HepG2 (cell line): Measurements from ENCODE around the gene GMFB. TPM values are rescaled to one million over a fixed set of nuclear protein-coding genes. Genes with fewer than 3 reads are reported as not detected.

Experiments
- HMGXB3 ChIP-seq: sonication (generic); formaldehyde crosslinking; IDR thresholded peaks from 2 replicates; pipeline ENCODE4 v1.4.0; 2020; ENCODE audit warnings: missing genetic modification reagents, borderline replicate concordance
- PBX3 ChIP-seq: sonication (generic); formaldehyde crosslinking; IDR thresholded peaks from 2 replicates; pipeline ENCODE4 v1.8.1; 2023; ENCODE audit warnings: missing genetic modification reagents, inconsistent platforms, borderline replicate concordance
- PRDM15 ChIP-seq: sonication (generic); formaldehyde crosslinking; IDR thresholded peaks from 2 replicates; pipeline ENCODE4 v1.4.0; 2020; ENCODE audit warnings: missing genetic modification reagents
- RFXANK ChIP-seq: IDR thresholded peaks from 2 replicates; pipeline ENCODE4 v1.6.1; 2016
- RNF2 ChIP-seq: fragments of 450-650 bp; conservative IDR thresholded peaks from 2 replicates; pipeline ENCODE4 v1.6.1; 2016; ENCODE audit warnings: low read depth
- SIX4 ChIP-seq: sonication (generic); formaldehyde crosslinking; IDR thresholded peaks from 2 replicates; pipeline ENCODE4 v1.4.0; 2020; ENCODE audit warnings: missing genetic modification reagents
- SOX13 ChIP-seq, 3 experiments: fragments of 450-650 bp in 1 of 3; sonication (generic) in 1 of 3; formaldehyde crosslinking in 1 of 3; IDR thresholded peaks in 2 of 3; conservative IDR thresholded peaks in 1 of 3; 2 replicates each; pipeline versions ENCODE4 v1.5.0 to v1.6.1; 2016 to 2020; ENCODE audit warnings: antibody characterized with exemption in 1 of 3, mild to moderate bottlenecking in 1 of 3, missing compliant biosample characterization in 1 of 3, missing genetic modification reagents in 1 of 3, moderate library complexity in 1 of 3
- SRF ChIP-seq: IDR thresholded peaks from 2 replicates; pipeline ENCODE4 v1.6.1; 2011; ENCODE audit warnings: mild to moderate bottlenecking, low read depth, low read length, moderate library complexity
- TFDP1 ChIP-seq: IDR thresholded peaks from 2 replicates; pipeline ENCODE4 v1.6.1; 2016; ENCODE audit warnings: missing compliant biosample characterization, missing genetic modification reagents, borderline replicate concordance
- ZBTB2 ChIP-seq: sonication (generic); formaldehyde crosslinking; IDR thresholded peaks from 2 replicates; pipeline ENCODE4 v1.8.0; 2022; ENCODE audit warnings: low read depth, missing genetic modification reagents
- ZMAT3 ChIP-seq: sonication (generic); formaldehyde crosslinking; conservative IDR thresholded peaks from 2 replicates; pipeline ENCODE4 v1.7.0; 2021; ENCODE audit warnings: missing genetic modification reagents
- ZNF207 ChIP-seq: fragments of 450-650 bp; IDR thresholded peaks from 2 replicates; pipeline ENCODE4 v1.6.1; 2016; ENCODE audit warnings: antibody characterized with exemption, borderline replicate concordance
- ZNF761 ChIP-seq: sonication (generic); formaldehyde crosslinking; conservative IDR thresholded peaks from 2 replicates; pipeline ENCODE4 v1.4.0; 2020; ENCODE audit warnings: mild to moderate bottlenecking, missing genetic modification reagents
- ZZZ3 ChIP-seq: sonication (generic); formaldehyde crosslinking; IDR thresholded peaks from 2 replicates; pipeline ENCODE4 v1.4.0; 2020; ENCODE audit warnings: missing genetic modification reagents, mild to moderate bottlenecking, borderline replicate concordance
- polyA plus RNA-seq, 8 experiments: library from polyadenylated mRNA; depleted of rRNA in 3 of 8; stranded (reverse) in 7 of 8; unstranded in 1 of 8; fragments of >200 nt; fragmentation: Illumina TruSeq in 4 of 8; extraction: Trizol in 4 of 8; gene quantifications; 2 replicates each; pipeline versions ENCODE4 v1.2.1 to v1.2.3, GENCODE V29; 2011 to 2016; ENCODE audit warnings: low read depth in 4 of 8, missing spikeins in 1 of 8, mixed read lengths in 1 of 8; ENCODE audit not compliant: insufficient read depth in 1 of 8
- total RNA-seq, 5 experiments: library from RNA; depleted of rRNA; stranded (reverse); fragments of >200 nt; fragmentation: Illumina TruSeq; extraction: Trizol; gene quantifications; 2 replicates each; pipeline ENCODE4 v1.2.3, GENCODE V29; 2016; ENCODE audit warnings: low read depth in 1 of 5

The GMFB gene
- total and polyA plus RNA-seq, 2 of the 13 experiments (the other 11 are each of a cell fraction or from before 2014, with no cell fraction given) = 17.3 to 68.2 TPM

GRCh38 chr14:54509546-54510501, 21.0 kb upstream of the GMFB start, which contains the start of gene CGRRF1 (continued):
- peak; percentile 27; the same call in 1 of the 2 replicates for TF ChIP-seq PRDM15
- TF ChIP-seq SRF = no peak
- peak; percentile 47; the same call in 1 of the 2 replicates for TF ChIP-seq HMGXB3 (CRISPR knock-in tag)
- TF ChIP-seq ZBTB2 (CRISPR knock-in tag) = peak; percentile 47; the same call in 1 of the 2 replicates
- no peak; the same call in 1 of the 2 replicates for TF ChIP-seq ZZZ3
- no peak for TF ChIP-seq RFXANK (CRISPR knock-in tag)
- peak; percentile 72; the same call in 1 of the 2 replicates for TF ChIP-seq TFDP1 (CRISPR knock-in tag)
- TF ChIP-seq RNF2 = 0 out of 2 replicates have a peak, but pooled peaks have one; percentile 47
- TF ChIP-seq ZNF761 = no peak
- TF ChIP-seq PBX3 (CRISPR knock-in tag) = no peak
- TF ChIP-seq ZMAT3 (CRISPR knock-in tag) = peak; percentile 66; the same call in 1 of the 2 replicates
- TF ChIP-seq SIX4 (CRISPR knock-in tag) = no peak
- TF ChIP-seq SOX13 (IDR thresholded peaks at IDR 0.05) = no peak; the same call in 1 of the 2 replicates
- TF ChIP-seq SOX13 (CRISPR knock-in tag; conservative IDR thresholded peaks at IDR 0.05 in 1 of 2, IDR thresholded peaks at IDR 0.05 in 1 of 2) = peak in 1 of 2 experiments; percentile 69; a peak in 1 of 4 replicates
- TF ChIP-seq ZNF207 = no peak
